ENCODE measurements around the gene RAB44. TPM values are rescaled to one million over a fixed set of nuclear protein-coding genes. Genes with fewer than 3 reads are reported as not detected.

The RAB44 gene
- total and polyA plus RNA-seq, 2 donors (not counting 1 experiment from before 2014, with no cell fraction given) = 0.15 to 0.16 TPM

GRCh38 chr6:36701401-36701991 lies 3.9 kb downstream of the RAB44 start:
- ChIA-PET POLR2A (interaction anchor here (0.6 kb wide), 2 partner anchors 9 to 77 kb away, joined by 3 to 4 read pairs; no protein-coding TSS in a partner anchor), CTCF (interaction anchor here (1.0 to 1.3 kb wide), 2 partner anchors 77 to 87 kb away, joined by 3 to 4 read pairs; no protein-coding TSS in a partner anchor)
- Histone ChIP-seq H3K79me2 (ENCODE audit: control insufficient read depth, insufficient read depth, low read length) (peaks cover 6% of the 10 kb centered on the region), H3K4me2 (replicated peaks; ENCODE audit: low read depth, low read length, poor library complexity, severe bottlenecking) (peak overlapping the region; percentile 14), H3K27me3 (replicated peaks in 1 of 4; ENCODE audit: control extremely low read depth in 1 of 4, control insufficient read depth in 3 of 4, insufficient read depth in 4 of 4, low read length in 3 of 4) (no peaks in the 10 kb centered on the region), H2AFZ (ENCODE audit: insufficient read depth, low read depth, low read length, poor library complexity, severe bottlenecking) (no peak overlapping the region), H3K4me1 (ENCODE audit: control insufficient read depth in 2 of 2, insufficient read depth in 2 of 2, low read length in 2 of 2) (peaks cover 16% of the 10 kb centered on the region in 2 donors), H3K4me3 (ENCODE audit: control extremely low read depth in 1 of 5, extremely low read depth in 1 of 5, insufficient read depth in 1 of 5, low read depth in 2 of 5, low read length in 4 of 5) (no peak overlapping the region), H4K20me1 (ENCODE audit: control insufficient read depth, insufficient read depth, low read length, poor library complexity, severe bottlenecking) (no peaks in the 10 kb centered on the region), H3K36me3 (replicated peaks in 1 of 2; ENCODE audit: control extremely low read depth in 1 of 2, control insufficient read depth in 1 of 2, extremely low read depth in 1 of 2, insufficient read depth in 2 of 2, low read length in 1 of 2) (no peaks in the 10 kb centered on the region), H3K9ac (ENCODE audit: low read length) (no peak overlapping the region), H3K27ac (ENCODE audit: low read length in 2 of 2) (no peak overlapping the region), H3K9me3 (ENCODE audit: control extremely low read depth in 1 of 3, control insufficient read depth in 2 of 3, insufficient read depth in 1 of 3, low read length in 2 of 3) (peaks cover 0 to 7% (median 0%) of the 10 kb centered on the region in 3 donors)
- H3K4me1 Mint-ChIP-seq = peaks cover 34% of the 10 kb centered on the region
- WGBS (ENCODE audit: insufficient coverage) = 100% methylated on average over 2 of the region's 3 CpGs
- peak; percentile 53 for DNase-seq
- peak; percentile 28 for ATAC-seq (ENCODE audit: low read depth)
- intact Hi-C loops (cut with micrococcal nuclease) = no loop called here
- no peak for TF ChIP-seq EZH2 (IDR thresholded peaks at IDR 0.05; ENCODE audit: borderline replicate concordance, insufficient read depth, low read depth, low read length, poor library complexity, severe bottlenecking)
- TF ChIP-seq, protein P1, sequence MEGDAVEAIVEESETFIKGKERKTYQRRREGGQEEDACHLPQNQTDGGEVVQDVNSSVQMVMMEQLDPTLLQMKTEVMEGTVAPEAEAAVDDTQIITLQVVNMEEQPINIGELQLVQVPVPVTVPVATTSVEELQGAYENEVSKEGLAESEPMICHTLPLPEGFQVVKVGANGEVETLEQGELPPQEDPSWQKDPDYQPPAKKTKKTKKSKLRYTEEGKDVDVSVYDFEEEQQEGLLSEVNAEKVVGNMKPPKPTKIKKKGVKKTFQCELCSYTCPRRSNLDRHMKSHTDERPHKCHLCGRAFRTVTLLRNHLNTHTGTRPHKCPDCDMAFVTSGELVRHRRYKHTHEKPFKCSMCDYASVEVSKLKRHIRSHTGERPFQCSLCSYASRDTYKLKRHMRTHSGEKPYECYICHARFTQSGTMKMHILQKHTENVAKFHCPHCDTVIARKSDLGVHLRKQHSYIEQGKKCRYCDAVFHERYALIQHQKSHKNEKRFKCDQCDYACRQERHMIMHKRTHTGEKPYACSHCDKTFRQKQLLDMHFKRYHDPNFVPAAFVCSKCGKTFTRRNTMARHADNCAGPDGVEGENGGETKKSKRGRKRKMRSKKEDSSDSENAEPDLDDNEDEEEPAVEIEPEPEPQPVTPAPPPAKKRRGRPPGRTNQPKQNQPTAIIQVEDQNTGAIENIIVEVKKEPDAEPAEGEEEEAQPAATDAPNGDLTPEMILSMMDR (IDR thresholded peaks at IDR 0.05) = no peak
- peaks cover 3% of the 10 kb centered on the region for H3K27me3 Mint-ChIP-seq
- peak overlapping the region; percentile 20 for H3K27ac Mint-ChIP-seq
- H3K4me3 Mint-ChIP-seq = no peak overlapping the region
- H3K9me3 Mint-ChIP-seq (ENCODE audit: insufficient read depth) = no peaks in the 10 kb centered on the region

DNA sequence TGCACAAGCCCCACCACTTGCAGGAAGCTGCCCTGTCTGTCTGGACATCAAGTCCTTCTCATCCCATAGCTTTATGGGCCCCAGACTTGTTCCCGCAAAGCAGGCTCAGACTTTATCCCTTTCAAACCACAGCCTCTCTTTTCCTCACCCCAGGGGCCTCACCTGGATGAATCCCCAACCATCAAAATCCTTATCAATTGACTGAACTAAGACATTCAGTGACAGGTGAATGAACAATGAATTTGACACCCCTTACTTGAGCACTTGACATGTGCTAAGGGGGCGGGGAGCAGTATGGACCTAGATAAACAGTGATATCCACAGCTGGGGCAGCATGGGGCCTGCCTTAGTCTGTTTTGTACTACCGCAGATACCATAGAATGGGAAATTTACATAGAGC lies 5.0 kb downstream of the RAB44 start:
- POLR2A ChIA-PET = no interaction called here
- H3K9me3 Mint-ChIP-seq (ENCODE audit: insufficient read depth) = no peaks in the 10 kb centered on the region
- Histone ChIP-seq H2AFZ (ENCODE audit: insufficient read depth, low read depth, low read length, poor library complexity, severe bottlenecking) (no peak overlapping the region), H3K27me3 (replicated peaks in 1 of 4; ENCODE audit: control extremely low read depth in 1 of 4, control insufficient read depth in 3 of 4, insufficient read depth in 4 of 4, low read length in 3 of 4) (no peaks in the 10 kb centered on the region), H3K4me2 (replicated peaks; ENCODE audit: low read depth, low read length, poor library complexity, severe bottlenecking) (no peak overlapping the region), H4K20me1 (ENCODE audit: control insufficient read depth, insufficient read depth, low read length, poor library complexity, severe bottlenecking) (no peaks in the 10 kb centered on the region), H3K9me3 (ENCODE audit: control extremely low read depth in 1 of 3, control insufficient read depth in 2 of 3, insufficient read depth in 1 of 3, low read length in 2 of 3) (peaks cover 0 to 2% (median 0%) of the 10 kb centered on the region in 3 donors), H3K4me3 (ENCODE audit: control extremely low read depth in 1 of 5, extremely low read depth in 1 of 5, insufficient read depth in 1 of 5, low read depth in 2 of 5, low read length in 4 of 5) (no peak overlapping the region), H3K4me1 (ENCODE audit: control insufficient read depth in 2 of 2, insufficient read depth in 2 of 2, low read length in 2 of 2) (peaks cover 13 to 14% of the 10 kb centered on the region in 2 donors), H3K79me2 (ENCODE audit: control insufficient read depth, insufficient read depth, low read length) (peaks cover 6% of the 10 kb centered on the region), H3K9ac (ENCODE audit: low read length) (no peak overlapping the region), H3K36me3 (replicated peaks in 1 of 2; ENCODE audit: control extremely low read depth in 1 of 2, control insufficient read depth in 1 of 2, extremely low read depth in 1 of 2, insufficient read depth in 2 of 2, low read length in 1 of 2) (no peaks in the 10 kb centered on the region), H3K27ac (ENCODE audit: low read length in 2 of 2) (no peak overlapping the region)
- no peak overlapping the region for H3K27ac Mint-ChIP-seq
- H3K4me1 Mint-ChIP-seq = peaks cover 27% of the 10 kb centered on the region
- no peak for DNase-seq
- no peak for ATAC-seq (ENCODE audit: low read depth)
- CTCF ChIA-PET = no interaction called here
- 100% methylated on average over 1 of the region's 3 CpGs for WGBS (ENCODE audit: insufficient coverage)
- H3K27me3 Mint-ChIP-seq = peaks cover 3% of the 10 kb centered on the region
- no peak overlapping the region for H3K4me3 Mint-ChIP-seq
- TF ChIP-seq, protein P1 (IDR thresholded peaks at IDR 0.05) = no peak
- TF ChIP-seq EZH2 (IDR thresholded peaks at IDR 0.05; ENCODE audit: borderline replicate concordance, insufficient read depth, low read depth, low read length, poor library complexity, severe bottlenecking) = no peak
- intact Hi-C loops (cut with micrococcal nuclease) = no loop called here
